Ectodermal cell (in vitro differentiated cells): Measurements from ENCODE around the gene INSRR.

ENCODE experiments used
- H3K27ac ChIP-seq: 2 replicates; pipeline ENCODE4 v1.7.0; 2013; ENCODE audit warnings: mild to moderate bottlenecking, low read depth, low read length; ENCODE audit not compliant: insufficient read depth, poor library complexity, severe bottlenecking
- H3K27me3 ChIP-seq: 2 replicates; pipeline ENCODE4 v1.7.0; 2013; ENCODE audit warnings: mild to moderate bottlenecking, low read length; ENCODE audit not compliant: insufficient read depth, control insufficient read depth, poor library complexity, severe bottlenecking
- H3K36me3 ChIP-seq: one replicate; pipeline ENCODE4 v1.7.0; 2013; ENCODE audit warnings: low read length; ENCODE audit not compliant: control insufficient read depth, insufficient read depth
- H3K4me1 ChIP-seq: one replicate; pipeline ENCODE4 v1.7.0; 2013; ENCODE audit warnings: low read length; ENCODE audit not compliant: control insufficient read depth, insufficient read depth
- H3K4me3 ChIP-seq: 2 replicates; pipeline ENCODE4 v1.7.0; 2013; ENCODE audit warnings: low read depth, low read length, control low read depth; ENCODE audit not compliant: insufficient read depth
- H3K9me3 ChIP-seq: 2 replicates; pipeline ENCODE4 v1.7.0; 2013; ENCODE audit warnings: mild to moderate bottlenecking, low read length, moderate library complexity; ENCODE audit not compliant: control insufficient read depth
- WGBS, 2 experiments: methylation state at CpG; one replicate each; pipeline ENCODE4 v1.1.7; 2013; ENCODE audit warnings: missing lambda C conversion rate in 2 of 2; 5-methylcytosine and 5-hydroxymethylcytosine counted together

Gene INSRR

GRCh38 chr1:156874572-156875340 lies 15.8 kb upstream of the INSRR start:
- no peaks in the 10 kb centered on the region for H3K36me3 ChIP-seq
- H3K27me3 ChIP-seq: peaks cover 21% of the 10 kb centered on the region
- H3K4me1 ChIP-seq: no peaks in the 10 kb centered on the region
- WGBS, 2 experiments: 79 to 82% methylated on average over 16 of the region's 16 CpGs
- H3K4me3 ChIP-seq: no peak overlapping the region
- H3K9me3 ChIP-seq: no peaks in the 10 kb centered on the region
- no peak overlapping the region for H3K27ac ChIP-seq

GRCh38 chr1:156874142-156874541 lies 15.2 kb upstream of the INSRR start:
- Histone ChIP-seq H3K27me3 (peaks cover 21% of the 10 kb centered on the region), H3K36me3 (no peaks in the 10 kb centered on the region), H3K4me3 (no peak overlapping the region), H3K9me3 (no peaks in the 10 kb centered on the region), H3K4me1 (no peaks in the 10 kb centered on the region), H3K27ac (no peak overlapping the region)
- 85 to 86% methylated on average over 5 of the region's 5 CpGs for WGBS, 2 experiments

- H3K27me3 ChIP-seq: peaks cover 21% of the 10 kb centered on the region
- WGBS, 2 experiments: 95% methylated on average over 18 of the region's 18 CpGs
Observed at GRCh38 chr1:156873659-156874058, 14.7 kb upstream of the INSRR start.

GRCh38 chr1:156869455-156869854 lies 10.5 kb upstream of the INSRR start:
- WGBS, 2 experiments: 93 to 96% methylated on average over 9 of the region's 9 CpGs
- Histone ChIP-seq H3K27ac (no peak overlapping the region), H3K4me1 (peaks cover 21% of the 10 kb centered on the region), H3K4me3 (no peak overlapping the region), H3K27me3 (peaks cover 8% of the 10 kb centered on the region), H3K9me3 (no peaks in the 10 kb centered on the region), H3K36me3 (no peaks in the 10 kb centered on the region)

More at GRCh38 chr1:156873659-156874058, 14.7 kb upstream of the INSRR start:
- H3K9me3 ChIP-seq: no peaks in the 10 kb centered on the region
- H3K36me3 ChIP-seq: no peaks in the 10 kb centered on the region
- no peaks in the 10 kb centered on the region for H3K4me1 ChIP-seq
- H3K27ac ChIP-seq: no peak overlapping the region
- no peak overlapping the region for H3K4me3 ChIP-seq

- Histone ChIP-seq H3K4me3 (no peak overlapping the region), H3K27me3 (peaks cover 19% of the 10 kb centered on the region), H3K4me1 (peaks cover 27% of the 10 kb centered on the region), H3K9me3 (no peaks in the 10 kb centered on the region), H3K36me3 (no peaks in the 10 kb centered on the region), H3K27ac (no peak overlapping the region)
- WGBS, 2 experiments: 75 to 77% methylated on average over 13 of the region's 13 CpGs
Observed at GRCh38 chr1:156868341-156868740, 9.4 kb upstream of the INSRR start.

- WGBS, 2 experiments: 29 to 40% methylated on average over 11 of the region's 12 CpGs
- Histone ChIP-seq H3K4me3 (no peak overlapping the region), H3K27me3 (peaks cover 38% of the 10 kb centered on the region), H3K9me3 (no peaks in the 10 kb centered on the region), H3K4me1 (peaks cover 36% of the 10 kb centered on the region), H3K27ac (no peak overlapping the region), H3K36me3 (no peaks in the 10 kb centered on the region)
Observed at GRCh38 chr1:156866249-156866909, 7.5 kb upstream of the INSRR start.

GRCh38 chr1:156865865-156866248 lies 6.9 kb upstream of the INSRR start:
- H3K4me1 ChIP-seq: peaks cover 36% of the 10 kb centered on the region
- peaks cover 44% of the 10 kb centered on the region for H3K27me3 ChIP-seq
- H3K4me3 ChIP-seq: no peak overlapping the region
- no peak overlapping the region for H3K27ac ChIP-seq
- 83% methylated on average over 4 of the region's 4 CpGs for WGBS, 2 experiments
- H3K36me3 ChIP-seq: no peaks in the 10 kb centered on the region
- no peaks in the 10 kb centered on the region for H3K9me3 ChIP-seq

- H3K27me3 ChIP-seq: peaks cover 49% of the 10 kb centered on the region
- H3K27ac ChIP-seq: no peak overlapping the region
- 67 to 68% methylated on average over 9 of the region's 9 CpGs for WGBS, 2 experiments
- no peaks in the 10 kb centered on the region for H3K36me3 ChIP-seq
- peaks cover 40% of the 10 kb centered on the region for H3K4me1 ChIP-seq
- H3K9me3 ChIP-seq: no peaks in the 10 kb centered on the region
- no peak overlapping the region for H3K4me3 ChIP-seq
Observed at GRCh38 chr1:156865258-156865657, 6.3 kb upstream of the INSRR start.

GRCh38 chr1:156864796-156865195 lies 5.9 kb upstream of the INSRR start:
- Histone ChIP-seq H3K4me1 (peaks cover 43% of the 10 kb centered on the region), H3K27me3 (peaks cover 54% of the 10 kb centered on the region), H3K36me3 (no peaks in the 10 kb centered on the region), H3K4me3 (no peak overlapping the region), H3K9me3 (no peaks in the 10 kb centered on the region), H3K27ac (no peak overlapping the region)
- 82 to 88% methylated on average over 4 of the region's 4 CpGs for WGBS, 2 experiments

- peaks cover 66% of the 10 kb centered on the region for H3K27me3 ChIP-seq
- no peaks in the 10 kb centered on the region for H3K9me3 ChIP-seq
- H3K4me3 ChIP-seq: no peak overlapping the region
- H3K36me3 ChIP-seq: no peaks in the 10 kb centered on the region
- H3K4me1 ChIP-seq: peaks cover 52% of the 10 kb centered on the region
- H3K27ac ChIP-seq: no peak overlapping the region
- WGBS, 2 experiments: 77 to 79% methylated on average over 7 of the region's 7 CpGs
Observed at GRCh38 chr1:156863631-156864030, 4.7 kb upstream of the INSRR start.
